ENCODE results near the gene MRPL36.
A peak's percentile ranks its signal among the peaks of the same experiment; 100 is the strongest.

MRPL36 gene

GRCh38 chr5:1834022-1834551, 34.5 kb upstream of the MRPL36 start:
- no peak for DNase-seq (ENCODE audit: low read depth, low spot score)
- H3K9ac ChIP-seq (ENCODE audit: insufficient read length), result no peak overlapping the region

GRCh38 chr5:1833264-1834021, 33.8 kb upstream of the MRPL36 start:
- H3K9ac ChIP-seq (ENCODE audit: insufficient read length), result no peak overlapping the region
- H3K27ac ChIP-seq, result no peak overlapping the region
- H3K4me3 ChIP-seq, result no peak overlapping the region
- no peaks in the 10 kb centered on the region for H3K9me3 ChIP-seq (ENCODE audit: low read depth, low read length)
- TF ChIP-seq EZH2 (IDR thresholded peaks at IDR 0.05) (no peak), FOXP2 (optimal IDR thresholded peaks at IDR 0.05; ENCODE audit: control extremely low read depth, extremely low read length, insufficient read depth) (no peak), POLR2AphosphoS5 (IDR thresholded peaks at IDR 0.05; ENCODE audit: borderline replicate concordance, low read depth, low read length) (no peak)
- H3K36me3 ChIP-seq (ENCODE audit: insufficient read depth, low read length), result no peaks in the 10 kb centered on the region
- DNase-seq (ENCODE audit: low read depth, low spot score), result no peak

More at GRCh38 chr5:1834022-1834551, 34.5 kb upstream of the MRPL36 start:
- TF ChIP-seq POLR2AphosphoS5 (IDR thresholded peaks at IDR 0.05; ENCODE audit: borderline replicate concordance, low read depth, low read length) (no peak), EZH2 (IDR thresholded peaks at IDR 0.05) (no peak), FOXP2 (optimal IDR thresholded peaks at IDR 0.05; ENCODE audit: control extremely low read depth, extremely low read length, insufficient read depth) (no peak)
- Histone ChIP-seq H3K27ac (no peak overlapping the region), H3K4me3 (no peak overlapping the region), H3K9me3 (ENCODE audit: low read depth, low read length) (no peaks in the 10 kb centered on the region), H3K36me3 (ENCODE audit: insufficient read depth, low read length) (no peaks in the 10 kb centered on the region)

GRCh38 chr5:1832511-1833250, 33.0 kb upstream of the MRPL36 start:
- H3K9me3 ChIP-seq (ENCODE audit: low read depth, low read length), result no peaks in the 10 kb centered on the region
- no peaks in the 10 kb centered on the region for H3K36me3 ChIP-seq (ENCODE audit: insufficient read depth, low read length)
- H3K27ac ChIP-seq, result no peak overlapping the region
- no peak overlapping the region for H3K4me3 ChIP-seq
- H3K9ac ChIP-seq (ENCODE audit: insufficient read length), result no peak overlapping the region
- TF ChIP-seq FOXP2 (optimal IDR thresholded peaks at IDR 0.05; ENCODE audit: control extremely low read depth, extremely low read length, insufficient read depth) (no peak), EZH2 (IDR thresholded peaks at IDR 0.05) (no peak), POLR2AphosphoS5 (IDR thresholded peaks at IDR 0.05; ENCODE audit: borderline replicate concordance, low read depth, low read length) (no peak)
- DNase-seq (ENCODE audit: low read depth, low spot score), result no peak

- no peak for DNase-seq (ENCODE audit: low read depth, low spot score)
- no peaks in the 10 kb centered on the region for H3K9me3 ChIP-seq (ENCODE audit: low read depth, low read length)
- no peak overlapping the region for H3K4me3 ChIP-seq
- H3K9ac ChIP-seq (ENCODE audit: insufficient read length), result no peak overlapping the region
- no peaks in the 10 kb centered on the region for H3K36me3 ChIP-seq (ENCODE audit: insufficient read depth, low read length)
- TF ChIP-seq POLR2AphosphoS5 (IDR thresholded peaks at IDR 0.05; ENCODE audit: borderline replicate concordance, low read depth, low read length) (no peak), FOXP2 (optimal IDR thresholded peaks at IDR 0.05; ENCODE audit: control extremely low read depth, extremely low read length, insufficient read depth) (no peak), EZH2 (IDR thresholded peaks at IDR 0.05) (no peak)
- no peak overlapping the region for H3K27ac ChIP-seq
These were observed 32.2 kb upstream of the MRPL36 start for GRCh38 chr5:1831677-1832313.

GRCh38 chr5:1831257-1831656, 31.6 kb upstream of the MRPL36 start:
- Histone ChIP-seq H3K27ac (no peak overlapping the region), H3K36me3 (ENCODE audit: insufficient read depth, low read length) (no peaks in the 10 kb centered on the region), H3K9me3 (ENCODE audit: low read depth, low read length) (no peaks in the 10 kb centered on the region), H3K9ac (ENCODE audit: insufficient read length) (no peak overlapping the region), H3K4me3 (no peak overlapping the region)
- no peak for TF ChIP-seq FOXP2 (optimal IDR thresholded peaks at IDR 0.05; ENCODE audit: control extremely low read depth, extremely low read length, insufficient read depth)
- no peak for TF ChIP-seq POLR2AphosphoS5 (IDR thresholded peaks at IDR 0.05; ENCODE audit: borderline replicate concordance, low read depth, low read length)
- no peak for TF ChIP-seq EZH2 (IDR thresholded peaks at IDR 0.05)
- DNase-seq (ENCODE audit: low read depth, low spot score), result no peak

- no peak for TF ChIP-seq EZH2 (IDR thresholded peaks at IDR 0.05)
- no peak for TF ChIP-seq FOXP2 (optimal IDR thresholded peaks at IDR 0.05; ENCODE audit: control extremely low read depth, extremely low read length, insufficient read depth)
- TF ChIP-seq POLR2AphosphoS5 (IDR thresholded peaks at IDR 0.05; ENCODE audit: borderline replicate concordance, low read depth, low read length), result no peak
- no peaks in the 10 kb centered on the region for H3K9me3 ChIP-seq (ENCODE audit: low read depth, low read length)
- no peak overlapping the region for H3K27ac ChIP-seq
- DNase-seq (ENCODE audit: low read depth, low spot score), result no peak
- H3K36me3 ChIP-seq (ENCODE audit: insufficient read depth, low read length), result no peaks in the 10 kb centered on the region
- no peak overlapping the region for H3K4me3 ChIP-seq
- H3K9ac ChIP-seq (ENCODE audit: insufficient read length), result no peak overlapping the region
These were observed 31.1 kb upstream of the MRPL36 start for GRCh38 chr5:1830571-1831228.

- Histone ChIP-seq H3K9me3 (ENCODE audit: low read depth, low read length) (no peaks in the 10 kb centered on the region), H3K36me3 (ENCODE audit: insufficient read depth, low read length) (no peaks in the 10 kb centered on the region), H3K4me3 (peak overlapping the region; percentile 13; the same call in 1 of the 2 replicates), H3K9ac (ENCODE audit: insufficient read length) (no peak overlapping the region), H3K27ac (no peak overlapping the region)
- no peak for TF ChIP-seq FOXP2 (optimal IDR thresholded peaks at IDR 0.05; ENCODE audit: control extremely low read depth, extremely low read length, insufficient read depth)
- TF ChIP-seq EZH2 (IDR thresholded peaks at IDR 0.05), result no peak
- no peak for TF ChIP-seq POLR2AphosphoS5 (IDR thresholded peaks at IDR 0.05; ENCODE audit: borderline replicate concordance, low read depth, low read length)
- DNase-seq (ENCODE audit: low read depth, low spot score), result no peak
These were observed 28.3 kb upstream of the MRPL36 start for GRCh38 chr5:1827886-1828397.

Data from SK-N-MC (cell line).